Effector memory CD4-positive, alpha-beta T cell (primary cell): Measurements from ENCODE around the gene DLX4.

Source experiments
- DNase-seq, 3 donors: peaks; one replicate each; pipeline ENCODE4 v3.0.0-alpha.2; 2020
- H3K27ac ChIP-seq: 2 replicates; pipeline ENCODE4 v1.7.0; 2013; ENCODE audit warnings: mild to moderate bottlenecking, low read length, moderate library complexity; ENCODE audit not compliant: insufficient read depth, poor library complexity, severe bottlenecking
- H3K27me3 ChIP-seq: replicated peaks from 2 replicates; pipeline ENCODE4 v1.7.0; 2013; ENCODE audit warnings: mild to moderate bottlenecking, low read length; ENCODE audit not compliant: insufficient read depth, control insufficient read depth, poor library complexity, severe bottlenecking
- H3K36me3 ChIP-seq: 2 replicates; pipeline ENCODE4 v1.7.0; 2013; ENCODE audit warnings: mild to moderate bottlenecking, low read length, moderate library complexity; ENCODE audit not compliant: control insufficient read depth, insufficient read depth
- H3K4me1 ChIP-seq: 2 replicates; pipeline ENCODE4 v1.7.0; 2013; ENCODE audit warnings: low read length, mild to moderate bottlenecking; ENCODE audit not compliant: control insufficient read depth, insufficient read depth, poor library complexity, severe bottlenecking
- H3K4me3 ChIP-seq: 2 replicates; pipeline ENCODE4 v1.7.0; 2013; ENCODE audit warnings: low read length, low read depth, mild to moderate bottlenecking; ENCODE audit not compliant: insufficient read depth, poor library complexity, severe bottlenecking
- H3K9me3 ChIP-seq: 2 replicates; pipeline ENCODE4 v1.7.0; 2013; ENCODE audit warnings: mild to moderate bottlenecking, low read length, moderate library complexity; ENCODE audit not compliant: control insufficient read depth

The DLX4 gene

DNA sequence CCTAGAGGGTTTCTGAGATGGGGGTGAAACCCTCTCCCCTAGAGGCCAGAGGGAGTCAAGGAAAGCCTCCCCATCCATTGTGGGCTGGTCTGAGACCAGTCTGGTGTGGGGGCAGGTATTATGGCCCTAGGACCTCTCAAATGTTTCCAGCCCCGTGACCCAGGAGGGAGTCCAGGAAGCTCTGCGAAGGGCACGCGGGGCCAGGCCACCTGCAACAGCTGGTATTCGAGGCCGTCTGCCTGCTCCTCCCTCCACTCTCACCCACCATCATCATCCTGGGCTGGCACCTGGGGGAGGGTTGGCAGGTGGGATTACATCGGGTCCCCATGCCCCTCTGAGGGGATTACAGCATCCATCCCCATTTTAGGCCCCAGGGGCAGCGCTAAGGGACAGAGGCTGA is 38.1 kb upstream of the DLX4 start:
- no peak overlapping the region for H3K27ac ChIP-seq
- no peaks in the 10 kb centered on the region for H3K36me3 ChIP-seq
- no peaks in the 10 kb centered on the region for H3K9me3 ChIP-seq
- no peak overlapping the region for H3K4me3 ChIP-seq
- DNase-seq, result no peak
- H3K4me1 ChIP-seq, result no peaks in the 10 kb centered on the region
- peaks cover 6% of the 10 kb centered on the region for H3K27me3 ChIP-seq

DNA sequence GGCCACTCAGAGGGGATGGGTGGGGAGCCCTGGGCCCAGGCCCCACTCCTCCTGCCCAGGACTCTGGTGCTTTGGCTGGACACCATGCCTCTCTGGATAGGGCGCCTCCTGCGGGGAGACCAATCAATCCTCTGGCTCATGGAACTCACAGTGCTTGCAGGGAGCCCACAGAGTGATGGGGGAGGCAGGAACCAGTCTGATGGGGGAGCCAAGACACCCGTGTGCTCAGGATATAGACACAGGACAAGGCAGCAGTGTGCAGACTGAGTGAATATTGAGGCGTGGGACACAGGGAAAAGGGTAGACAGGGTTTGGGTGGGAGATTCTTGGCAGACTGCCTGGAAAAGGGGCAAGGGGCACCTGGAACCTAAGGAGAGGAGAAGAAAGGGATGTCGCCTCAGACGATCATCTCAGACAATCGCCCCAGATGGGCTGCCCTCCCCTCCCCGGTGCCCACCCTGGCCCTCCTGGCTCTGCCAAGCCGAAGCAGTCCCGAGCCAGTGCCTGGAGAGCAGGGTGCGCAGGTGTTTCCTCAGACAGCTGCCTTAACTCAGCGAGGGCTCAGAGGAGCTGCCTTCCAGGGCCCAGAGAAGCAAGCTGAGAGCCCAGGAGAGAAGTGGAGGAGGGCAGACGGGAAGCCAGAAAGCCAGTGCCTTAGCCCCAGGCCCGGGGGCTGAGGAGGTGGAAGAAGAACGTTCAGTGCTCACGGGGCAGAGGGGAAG is 37.4 kb upstream of the DLX4 start:
- Histone ChIP-seq H3K27me3 (peaks cover 6% of the 10 kb centered on the region), H3K36me3 (no peaks in the 10 kb centered on the region), H3K4me3 (no peak overlapping the region), H3K9me3 (no peaks in the 10 kb centered on the region), H3K4me1 (no peaks in the 10 kb centered on the region), H3K27ac (no peak overlapping the region)
- DNase-seq, result no peak

DNA sequence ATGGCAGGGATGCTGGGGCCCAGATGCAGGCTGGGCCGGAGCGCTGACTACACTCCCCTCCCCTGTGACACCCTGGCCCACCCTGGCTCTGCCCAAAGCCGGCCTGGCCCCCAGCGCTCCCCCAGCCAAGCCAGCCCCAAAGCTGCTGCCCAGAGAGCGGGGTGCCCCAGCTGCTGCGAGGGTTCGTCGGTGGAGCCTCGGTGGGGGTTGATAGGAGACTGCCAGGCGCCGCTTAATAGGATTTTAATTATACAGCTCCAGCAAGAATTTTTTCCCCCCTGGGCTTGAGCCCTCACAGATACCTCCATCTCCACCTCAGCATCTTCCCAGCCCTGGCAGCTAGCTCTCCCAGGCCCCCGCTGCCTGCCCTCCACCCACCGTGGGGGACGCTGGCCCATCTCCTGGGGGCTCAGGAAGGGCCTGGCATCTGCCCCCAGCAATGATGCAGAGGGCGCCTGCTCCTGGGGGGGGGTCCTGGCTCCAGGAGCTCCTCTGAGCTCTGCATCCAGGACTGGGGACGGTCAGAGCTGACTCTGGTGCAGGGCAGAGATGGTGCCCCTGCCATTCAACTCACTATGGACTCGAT is 36.8 kb upstream of the DLX4 start:
- Histone ChIP-seq H3K27ac (no peak overlapping the region), H3K4me1 (no peaks in the 10 kb centered on the region), H3K4me3 (no peak overlapping the region), H3K36me3 (no peaks in the 10 kb centered on the region), H3K27me3 (peaks cover 3% of the 10 kb centered on the region), H3K9me3 (no peaks in the 10 kb centered on the region)
- DNase-seq, result no peak

DNA sequence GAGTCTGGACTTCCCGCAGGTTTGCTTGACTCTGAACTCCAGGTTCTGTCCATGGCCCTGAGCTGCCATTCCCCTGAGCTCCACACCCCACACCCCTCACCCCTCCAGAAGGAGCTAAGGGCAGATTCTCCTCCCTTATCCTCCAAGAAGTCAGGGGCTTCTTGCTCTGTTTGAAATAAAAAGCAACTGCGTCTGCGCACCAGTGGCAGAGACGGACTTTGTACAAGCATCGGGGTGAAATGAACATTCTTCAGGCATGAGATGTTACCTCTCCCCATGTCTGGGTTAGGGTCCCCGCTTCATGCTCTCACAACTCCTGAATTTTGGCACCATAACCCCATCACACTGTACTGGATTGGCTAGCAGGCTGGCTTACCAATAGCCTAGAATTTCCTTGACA is 36.1 kb upstream of the DLX4 start:
- H3K4me1 ChIP-seq, result no peaks in the 10 kb centered on the region
- DNase-seq, result no peak
- no peaks in the 10 kb centered on the region for H3K27me3 ChIP-seq
- H3K4me3 ChIP-seq, result no peak overlapping the region
- H3K9me3 ChIP-seq, result no peaks in the 10 kb centered on the region
- H3K36me3 ChIP-seq, result no peaks in the 10 kb centered on the region
- H3K27ac ChIP-seq, result no peak overlapping the region

DNA sequence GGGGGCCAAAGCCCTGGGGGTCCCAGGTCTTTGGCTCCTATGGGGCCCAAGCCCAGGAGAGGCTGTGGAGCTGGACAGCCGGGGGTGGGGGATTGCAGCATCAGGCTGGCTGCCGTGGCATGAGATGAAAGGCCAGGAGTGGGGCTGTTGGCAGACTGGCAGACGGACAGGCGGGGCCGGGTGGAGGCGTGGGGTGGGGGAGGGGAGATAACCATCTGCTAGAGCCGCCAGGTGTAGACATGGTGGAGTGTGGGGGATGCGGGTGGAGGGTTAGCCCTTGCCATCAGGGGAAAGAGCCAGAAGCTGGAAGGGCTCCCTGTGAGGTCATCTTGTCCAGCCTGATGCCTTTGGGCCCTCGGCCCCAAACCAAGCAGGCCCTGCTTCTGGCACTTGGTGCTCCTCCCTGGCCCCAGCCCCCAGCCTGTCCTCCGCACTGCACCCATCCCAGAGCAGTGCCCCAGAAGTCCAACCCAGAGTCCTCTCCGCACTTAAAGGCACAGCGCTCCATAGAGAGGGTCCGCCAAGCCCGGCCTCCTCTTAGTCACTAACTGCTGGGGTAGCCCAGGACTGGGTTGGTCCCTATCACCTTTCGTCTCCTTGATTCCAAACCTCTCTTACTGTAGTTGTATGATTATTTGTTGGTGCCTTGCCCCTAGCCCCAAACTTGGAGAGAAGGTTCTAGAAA is 33.3 kb upstream of the DLX4 start:
- Histone ChIP-seq H3K9me3 (no peaks in the 10 kb centered on the region), H3K4me1 (no peaks in the 10 kb centered on the region), H3K36me3 (no peaks in the 10 kb centered on the region), H3K27me3 (no peaks in the 10 kb centered on the region), H3K4me3 (no peak overlapping the region), H3K27ac (no peak overlapping the region)
- no peak for DNase-seq

DNA sequence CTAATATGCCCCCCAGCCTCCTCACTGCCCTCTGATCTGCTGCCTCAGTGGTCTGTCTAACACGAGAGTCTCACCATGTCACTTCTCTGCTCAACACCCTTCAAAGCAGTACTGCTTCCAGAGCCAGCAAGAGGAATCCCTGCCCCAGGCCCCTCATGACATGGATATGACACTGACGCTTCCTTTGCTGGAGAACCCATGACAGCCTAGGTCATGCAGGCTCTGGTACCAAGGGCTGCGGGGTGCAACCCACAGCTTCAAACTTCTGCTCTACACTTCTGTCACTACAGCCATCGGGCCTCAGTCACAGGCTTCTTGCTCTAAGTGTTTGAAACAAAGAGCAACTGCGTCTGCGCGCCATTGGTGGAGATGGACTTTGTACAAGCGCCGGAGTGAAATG is 32.6 kb upstream of the DLX4 start:
- Histone ChIP-seq H3K4me1 (no peaks in the 10 kb centered on the region), H3K27me3 (no peaks in the 10 kb centered on the region)

DNA sequence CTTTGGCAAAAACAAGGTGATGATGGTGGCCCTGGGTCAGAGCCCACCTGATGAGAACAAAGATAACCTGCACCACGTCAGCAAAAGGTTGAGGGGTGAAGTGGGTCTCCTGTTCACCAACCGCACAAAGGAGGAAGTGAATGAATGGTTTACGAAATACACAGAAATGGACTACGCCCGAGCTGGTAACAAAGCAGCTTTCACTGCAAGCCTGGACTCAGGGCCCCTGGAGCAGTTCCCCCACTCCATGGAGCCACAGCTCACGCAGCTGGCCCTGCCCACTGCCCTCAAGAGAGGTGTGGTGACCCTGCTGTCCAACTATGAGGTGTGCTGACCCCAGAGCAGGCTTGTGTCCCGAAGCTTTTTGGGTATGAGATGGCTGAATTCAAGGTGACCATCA is 29.7 kb upstream of the DLX4 start:
- peaks cover 5% of the 10 kb centered on the region for H3K27me3 ChIP-seq
- H3K36me3 ChIP-seq, result no peaks in the 10 kb centered on the region
- DNase-seq, result no peak
- no peaks in the 10 kb centered on the region for H3K4me1 ChIP-seq
- no peaks in the 10 kb centered on the region for H3K9me3 ChIP-seq
- no peak overlapping the region for H3K4me3 ChIP-seq
- H3K27ac ChIP-seq, result no peak overlapping the region

More for the DNA sequence above, 32.6 kb upstream of the DLX4 start:
- Histone ChIP-seq H3K27ac (no peak overlapping the region), H3K36me3 (no peaks in the 10 kb centered on the region), H3K9me3 (no peaks in the 10 kb centered on the region), H3K4me3 (no peak overlapping the region)
- DNase-seq, result no peak

DNA sequence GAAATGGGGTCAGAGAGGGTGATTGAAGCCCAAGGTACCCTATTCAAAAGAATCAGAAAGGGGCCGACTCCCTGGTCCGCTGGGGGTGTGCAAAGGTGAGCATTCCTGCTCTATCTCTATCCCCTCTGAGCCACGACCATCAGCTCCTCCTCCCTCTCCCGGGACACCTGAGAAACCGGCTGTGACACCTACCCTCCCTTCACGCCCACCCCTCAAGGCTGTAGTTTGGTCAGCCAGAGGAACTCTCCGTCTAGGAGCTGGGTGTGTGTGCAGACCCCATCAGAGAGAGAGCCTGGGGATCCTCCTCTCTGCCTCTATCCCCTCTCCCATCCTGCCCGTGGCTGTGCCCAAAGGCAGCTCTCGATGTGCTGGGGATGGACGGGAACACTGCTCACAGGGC is 27.6 kb upstream of the DLX4 start:
- DNase-seq, result no peak
- Histone ChIP-seq H3K27me3 (peaks cover 9% of the 10 kb centered on the region), H3K9me3 (no peaks in the 10 kb centered on the region), H3K36me3 (no peaks in the 10 kb centered on the region), H3K4me1 (no peaks in the 10 kb centered on the region), H3K4me3 (no peak overlapping the region), H3K27ac (no peak overlapping the region)

DNA sequence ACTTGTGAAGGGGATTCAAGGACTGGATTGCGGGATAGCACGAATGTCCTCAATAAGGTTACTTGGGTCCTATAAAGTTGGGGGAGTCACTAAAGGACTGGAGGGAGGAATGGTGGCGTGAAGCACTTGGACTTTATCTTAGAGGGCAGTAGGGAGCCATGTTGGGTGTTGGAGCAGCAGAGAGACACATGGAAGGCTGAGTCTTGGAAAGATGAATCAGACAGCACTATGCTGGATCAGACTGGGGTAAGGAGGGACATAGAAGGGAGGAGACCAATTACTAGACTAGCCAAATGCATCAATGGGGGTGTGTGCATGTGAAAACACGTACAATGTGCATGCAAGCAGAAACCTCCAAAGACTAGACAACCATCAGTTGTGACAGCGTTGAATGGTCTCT is 26.0 kb upstream of the DLX4 start:
- H3K27ac ChIP-seq, result no peak overlapping the region
- no peaks in the 10 kb centered on the region for H3K36me3 ChIP-seq
- no peaks in the 10 kb centered on the region for H3K4me1 ChIP-seq
- DNase-seq, result no peak
- H3K4me3 ChIP-seq, result no peak overlapping the region
- peaks cover 9% of the 10 kb centered on the region for H3K27me3 ChIP-seq
- H3K9me3 ChIP-seq, result no peaks in the 10 kb centered on the region

DNA sequence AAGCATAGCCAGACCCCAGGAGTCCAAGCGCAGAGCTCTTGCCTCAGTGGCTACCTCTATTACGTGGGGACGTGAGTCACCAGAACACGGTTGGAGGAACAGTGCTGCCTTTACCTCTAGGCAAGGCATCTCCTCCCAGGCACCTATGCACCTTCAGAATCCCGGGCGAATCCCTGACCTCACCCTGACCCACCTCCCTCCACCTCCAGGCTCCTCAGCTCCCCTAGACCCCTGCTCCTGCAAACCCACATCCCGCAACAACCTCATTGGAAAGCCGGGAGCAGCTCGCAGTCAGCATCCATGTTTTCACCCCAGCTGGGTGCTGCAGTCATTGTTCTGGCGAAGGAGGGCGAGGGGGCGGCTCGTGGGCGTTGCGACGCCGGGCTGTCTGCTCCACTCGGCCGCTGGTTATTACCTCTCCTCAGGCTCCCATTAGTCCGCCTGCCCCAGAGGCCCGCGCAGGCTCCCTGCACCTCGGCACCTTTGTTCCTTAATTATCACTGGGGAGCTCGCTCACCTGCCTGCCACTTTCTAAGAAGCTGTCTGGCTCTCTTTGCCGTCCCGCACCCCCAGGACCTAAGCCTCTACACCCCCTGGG is 24.6 kb upstream of the DLX4 start:
- H3K4me1 ChIP-seq, result no peaks in the 10 kb centered on the region
- peaks cover 9% of the 10 kb centered on the region for H3K27me3 ChIP-seq
- H3K36me3 ChIP-seq, result no peaks in the 10 kb centered on the region
- no peak for DNase-seq
- no peak overlapping the region for H3K27ac ChIP-seq
- no peak overlapping the region for H3K4me3 ChIP-seq
- H3K9me3 ChIP-seq, result no peaks in the 10 kb centered on the region
